IMR-90 (cell line): Measurements from ENCODE around the gene NTRK2. TPM values are rescaled to one million over a fixed set of nuclear protein-coding genes. Genes with fewer than 3 reads are reported as not detected.

ENCODE experiments used
- ATAC-seq: fragments of 200-7000 bp; cut with Tn5 transposase; 2 replicates; pipeline ENCODE4 v1.9.1; 2020; ENCODE audit warnings: low read depth, mild to moderate bottlenecking, moderate library complexity
- BruUV-seq: library from RNA; stranded (reverse); fragments of 400-500 nt; replicated peaks from 2 replicates; lab custom pipeline; 2021; lab: Mats Ljungman, UMichigan
- CTCF ChIA-PET: fragments of 300-600 bp; formaldehyde crosslinking; extraction: SDS; loops from one replicate; lab custom pipeline; 2021; ENCODE audit warnings: antibody characterized with exemption; lab: Yijun Ruan, JAX
- POLR2A ChIA-PET: fragments of 300-600 bp; sonication (Branson Sonifier 250); formaldehyde crosslinking; loops from one replicate; lab custom pipeline; 2022; ENCODE audit warnings: antibody characterized with exemption; ENCODE audit not compliant: unreplicated experiment; lab: Charles Lee
- DNase-seq: peaks from one replicate; pipeline ENCODE4 v3.0.0; 2013
- H2AFZ ChIP-seq: replicated peaks from 2 replicates; pipeline ENCODE3; 2013; ENCODE audit warnings: low read length, mild to moderate bottlenecking; ENCODE audit not compliant: poor library complexity
- H2AK5ac ChIP-seq: 2 replicates; pipeline ENCODE4 v1.6.1; 2013; ENCODE audit warnings: low read depth, low read length, inconsistent platforms
- H2AK9ac ChIP-seq: replicated peaks from 2 replicates; pipeline ENCODE3; 2013; ENCODE audit warnings: mild to moderate bottlenecking, low read depth, low read length, moderate library complexity; ENCODE audit not compliant: poor library complexity
- H2BK120ac ChIP-seq: 2 replicates; pipeline ENCODE4 v1.6.1; 2013; ENCODE audit warnings: low read depth, low read length, inconsistent platforms
- H2BK15ac ChIP-seq: 3 replicates; pipeline ENCODE4 v1.6.1; 2013; ENCODE audit warnings: low read depth, low read length, inconsistent platforms
- H2BK20ac ChIP-seq: 2 replicates; pipeline ENCODE4 v1.6.1; 2013; ENCODE audit warnings: low read depth, mild to moderate bottlenecking, inconsistent platforms, low read length, moderate library complexity
- H2BK5ac ChIP-seq: 2 replicates; pipeline ENCODE4 v1.6.1; 2013; ENCODE audit warnings: mild to moderate bottlenecking, low read depth, low read length, inconsistent platforms; ENCODE audit not compliant: poor library complexity, severe bottlenecking
- H3K14ac ChIP-seq: replicated peaks from 2 replicates; pipeline ENCODE4 v1.6.1; 2013; ENCODE audit warnings: low read depth, low read length, inconsistent platforms
- H3K18ac ChIP-seq: 2 replicates; pipeline ENCODE4 v1.6.1; 2013; ENCODE audit warnings: low read depth, low read length, control low read depth
- H3K23ac ChIP-seq: 2 replicates; pipeline ENCODE4 v1.6.1; 2013; ENCODE audit warnings: low read depth, low read length, inconsistent platforms
- H3K27ac ChIP-seq: 2 replicates; pipeline ENCODE4 v1.5.1; 2013; ENCODE audit warnings: mild to moderate bottlenecking, control low read depth, low read length; ENCODE audit not compliant: insufficient read depth
- H3K27me3 ChIP-seq: 2 replicates; pipeline ENCODE4 v1.6.1; 2013; ENCODE audit warnings: low read length; ENCODE audit not compliant: control insufficient read depth, insufficient read depth
- H3K36me3 ChIP-seq: 2 replicates; pipeline ENCODE4 v1.6.1; 2013; ENCODE audit warnings: low read length, mixed read lengths; ENCODE audit not compliant: control insufficient read depth, insufficient read depth
- H3K4ac ChIP-seq: 2 replicates; pipeline ENCODE4 v1.6.1; 2013; ENCODE audit warnings: low read depth, low read length, inconsistent platforms
- H3K4me1 ChIP-seq: 2 replicates; pipeline ENCODE4 v1.6.1; 2013; ENCODE audit warnings: low read length, mixed read lengths; ENCODE audit not compliant: control insufficient read depth, insufficient read depth
- H3K4me2 ChIP-seq: 2 replicates; pipeline ENCODE4 v1.6.1; 2013; ENCODE audit warnings: low read depth, mild to moderate bottlenecking, control low read depth, low read length, moderate library complexity
- H3K4me3 ChIP-seq: 2 replicates; pipeline ENCODE4 v1.5.1; 2013; ENCODE audit warnings: low read depth, mild to moderate bottlenecking, control low read depth, low read length, moderate library complexity; ENCODE audit not compliant: insufficient read depth
- H3K56ac ChIP-seq: 2 replicates; pipeline ENCODE4 v1.6.1; 2013; ENCODE audit warnings: low read length, inconsistent platforms; ENCODE audit not compliant: insufficient read depth; ENCODE audit errors: extremely low read depth
- H3K79me1 ChIP-seq, 2 experiments: 2 replicates each; pipeline ENCODE4 v1.6.1; 2013; ENCODE audit warnings: low read length in 2 of 2, inconsistent platforms in 1 of 2, low read depth in 1 of 2
- H3K9ac ChIP-seq: 2 replicates; pipeline ENCODE4 v1.6.1; 2013; ENCODE audit warnings: low read depth, low read length, control low read depth
- H3K9me1 ChIP-seq: 2 replicates; pipeline ENCODE4 v1.6.1; 2013; ENCODE audit warnings: low read length, inconsistent platforms; ENCODE audit not compliant: insufficient read depth
- H3K9me3 ChIP-seq: 2 replicates; pipeline ENCODE4 v1.6.1; 2013; ENCODE audit warnings: low read length; ENCODE audit not compliant: control insufficient read depth, insufficient read depth
- H4K20me1 ChIP-seq: 2 replicates; pipeline ENCODE4 v1.6.1; 2013; ENCODE audit warnings: low read length, inconsistent platforms; ENCODE audit not compliant: insufficient read depth
- H4K5ac ChIP-seq: 2 replicates; pipeline ENCODE4 v1.6.1; 2013; ENCODE audit warnings: mild to moderate bottlenecking, low read depth, low read length, control low read depth
- H4K8ac ChIP-seq, 2 experiments: 2 replicates each; pipeline ENCODE4 v1.6.1; 2013; ENCODE audit warnings: low read depth in 2 of 2, low read length in 2 of 2, control low read depth in 1 of 2, inconsistent platforms in 1 of 2
- H4K91ac ChIP-seq: 2 replicates; pipeline ENCODE4 v1.6.1; 2013; ENCODE audit warnings: low read depth, low read length, inconsistent platforms; ENCODE audit not compliant: insufficient read depth
- BHLHE40 ChIP-seq: fragments of 150-350 bp; IDR thresholded peaks from 2 replicates; pipeline ENCODE4 v1.6.1; 2016; ENCODE audit warnings: mild to moderate bottlenecking, low read depth, low read length
- CEBPB ChIP-seq: IDR thresholded peaks from 2 replicates; pipeline ENCODE4 v1.6.1; 2012; ENCODE audit warnings: low read depth, low read length, improper control_type of control experiment
- CHD1 ChIP-seq: IDR thresholded peaks from 2 replicates; pipeline ENCODE4 v1.6.1; 2012; ENCODE audit warnings: low read depth, low read length, improper control_type of control experiment
- ELK1 ChIP-seq: fragments of 150-350 bp; IDR thresholded peaks from 2 replicates; pipeline ENCODE4 v1.6.1; 2016; ENCODE audit warnings: low read depth, mild to moderate bottlenecking, low read length, moderate library complexity, borderline replicate concordance
- MAFK ChIP-seq: IDR thresholded peaks from 2 replicates; pipeline ENCODE4 v1.6.1; 2012; ENCODE audit warnings: low read depth, low read length, improper control_type of control experiment
- MAZ ChIP-seq: IDR thresholded peaks from 2 replicates; pipeline ENCODE4 v1.6.1; 2012; ENCODE audit warnings: low read depth, mild to moderate bottlenecking, low read length, improper control_type of control experiment, moderate library complexity, borderline replicate concordance
- MXI1 ChIP-seq: IDR thresholded peaks from 2 replicates; pipeline ENCODE4 v1.6.1; 2012; ENCODE audit warnings: low read depth, mild to moderate bottlenecking, low read length, moderate library complexity, borderline replicate concordance
- NFE2L2 ChIP-seq: fragments of 150-350 bp; IDR thresholded peaks from 2 replicates; pipeline ENCODE4 v1.6.1; 2016; ENCODE audit warnings: low read depth, mild to moderate bottlenecking, low read length
- RAD21 ChIP-seq: IDR thresholded peaks from 2 replicates; pipeline ENCODE4 v1.6.1; 2012; ENCODE audit warnings: low read length, improper control_type of control experiment
- RCOR1 ChIP-seq: IDR thresholded peaks from 2 replicates; pipeline ENCODE4 v1.6.1; 2012; ENCODE audit warnings: mild to moderate bottlenecking, low read length, improper control_type of control experiment; ENCODE audit not compliant: insufficient replicate concordance
- RFX5 ChIP-seq: IDR thresholded peaks from 2 replicates; pipeline ENCODE4 v1.8.0; 2012; ENCODE audit warnings: low read depth, mild to moderate bottlenecking, low read length, moderate library complexity
- SMC3 ChIP-seq: fragments of 150-350 bp; IDR thresholded peaks from 2 replicates; pipeline ENCODE4 v1.6.1; 2016; ENCODE audit warnings: low read depth, mild to moderate bottlenecking, antibody characterized with exemption, low read length, moderate library complexity
- USF2 ChIP-seq: fragments of 150-350 bp; IDR thresholded peaks from 2 replicates; pipeline ENCODE4 v1.6.1; 2017; ENCODE audit warnings: mild to moderate bottlenecking, antibody characterized with exemption, low read length, low read depth
- WGBS, 2 experiments: methylation state at CpG; one replicate each; pipeline versions ENCODE4 v1.1.5 to v1.1.7; 2013; ENCODE audit warnings: missing lambda C conversion rate in 2 of 2; ENCODE audit not compliant: insufficient read length in 1 of 2; ENCODE audit errors: extremely low coverage in 2 of 2; 5-methylcytosine and 5-hydroxymethylcytosine counted together
- dilution Hi-C: fragments of 300-500 bp; cut with HindIII; formaldehyde crosslinking; loops from one replicate; pipeline ENCODE4 v1.14.3; 2018; ENCODE audit warnings: low sequenced_read_pairs; ENCODE audit not compliant: unreplicated experiment
- in situ Hi-C: fragments of 300-500 bp; cut with MboI; formaldehyde crosslinking; loops from 3 replicates; pipeline ENCODE4 v1.14.3; 2019; ENCODE audit warnings: low sequenced_read_pairs, inconsistent platforms, mixed read lengths
- intact Hi-C: fragments of 100-400 bp; cut with micrococcal nuclease; formaldehyde crosslinking; loops from 2 replicates; pipeline ENCODE4 v1.10.0; 2022
- polyA plus RNA-seq, 3 experiments: library from polyadenylated mRNA; depleted of rRNA; stranded (reverse); fragments of >200 nt; gene quantifications; 2 replicates each; pipeline ENCODE4 v1.2.3, GENCODE V29; 2012; ENCODE audit warnings: low replicate concordance in 1 of 3
- total RNA-seq: library from RNA; depleted of rRNA; stranded (reverse); fragments of >200 nt; gene quantifications from 2 replicates; pipeline ENCODE4 v1.2.3, GENCODE V29; 2012
- TF ChIP-seq, protein P1 (sequence below): conservative IDR thresholded peaks from 2 replicates; pipeline ENCODE4 v1.5.1; 2012; ENCODE audit warnings: mild to moderate bottlenecking, low read depth, low read length, improper control_type of control experiment

NTRK2 gene
- total and polyA plus RNA-seq, 2 of the 4 experiments (the other 2 are of a cell fraction): under 0.01 to 0.02 TPM

DNA sequence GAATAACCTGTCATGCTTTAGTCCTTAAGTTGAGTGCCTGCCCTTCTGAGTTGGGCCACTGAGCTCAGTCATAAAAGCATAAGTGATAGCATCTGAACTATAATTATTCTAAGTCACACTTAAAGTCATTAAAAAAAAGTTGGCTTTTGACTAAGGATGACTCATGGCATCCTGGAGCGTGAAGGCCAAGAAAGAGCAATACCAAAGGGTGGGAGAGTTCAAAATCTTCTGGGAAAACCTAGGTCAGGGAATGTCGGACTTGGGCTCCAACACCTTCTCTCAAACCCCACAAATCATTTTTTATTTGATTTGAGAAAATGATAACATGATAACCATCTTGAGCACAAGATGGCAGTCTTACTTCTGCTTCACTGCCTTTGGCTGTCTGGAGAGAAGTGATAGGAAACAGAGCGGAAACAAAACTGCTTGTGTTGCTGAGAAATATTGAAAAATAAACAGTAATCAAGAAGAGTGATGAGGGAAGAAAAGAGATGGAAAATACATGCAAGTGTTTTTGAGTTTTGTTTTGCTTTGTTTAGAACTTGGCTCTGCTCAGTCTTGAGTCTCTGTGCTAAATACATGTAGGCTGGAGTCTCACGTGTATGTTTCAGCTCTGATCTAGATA lies 16.9 kb upstream of the NTRK2 start:
- Histone ChIP-seq H3K36me3 (no peaks in the 10 kb centered on the region), H3K14ac (no peak overlapping the region), H3K79me1 (no peaks in the 10 kb centered on the region), H4K5ac (no peak overlapping the region), H3K4me3 (no peak overlapping the region), H2BK15ac (no peak overlapping the region), H2AK9ac (no peak overlapping the region), H4K91ac (no peak overlapping the region), H2AFZ (no peak overlapping the region), H3K4me1 (no peaks in the 10 kb centered on the region), H2BK20ac (no peak overlapping the region), H2BK5ac (no peak overlapping the region), H3K18ac (no peak overlapping the region), H3K56ac (no peak overlapping the region), H3K9me1 (no peaks in the 10 kb centered on the region), H2BK120ac (no peak overlapping the region), H3K27ac (no peak overlapping the region), H4K20me1 (no peaks in the 10 kb centered on the region), H3K4me2 (no peak overlapping the region), H3K9ac (no peak overlapping the region), H4K8ac (no peak overlapping the region), H3K27me3 (no peaks in the 10 kb centered on the region), H2AK5ac (no peak overlapping the region), H3K9me3 (peaks cover 6% of the 10 kb centered on the region; the same call in 1 of the 2 replicates), H3K23ac (no peak overlapping the region), H3K4ac (no peak overlapping the region)
- CTCF ChIA-PET: no interaction called here
- TF ChIP-seq RCOR1 (no peak), SMC3 (no peak), NFE2L2 (no peak), MAFK (no peak), RAD21 (no peak), CEBPB (no peak), MAZ (no peak), CHD1 (no peak), MXI1 (no peak), ELK1 (no peak), USF2 (no peak), RFX5 (no peak), BHLHE40 (no peak)
- TF ChIP-seq, protein P1, sequence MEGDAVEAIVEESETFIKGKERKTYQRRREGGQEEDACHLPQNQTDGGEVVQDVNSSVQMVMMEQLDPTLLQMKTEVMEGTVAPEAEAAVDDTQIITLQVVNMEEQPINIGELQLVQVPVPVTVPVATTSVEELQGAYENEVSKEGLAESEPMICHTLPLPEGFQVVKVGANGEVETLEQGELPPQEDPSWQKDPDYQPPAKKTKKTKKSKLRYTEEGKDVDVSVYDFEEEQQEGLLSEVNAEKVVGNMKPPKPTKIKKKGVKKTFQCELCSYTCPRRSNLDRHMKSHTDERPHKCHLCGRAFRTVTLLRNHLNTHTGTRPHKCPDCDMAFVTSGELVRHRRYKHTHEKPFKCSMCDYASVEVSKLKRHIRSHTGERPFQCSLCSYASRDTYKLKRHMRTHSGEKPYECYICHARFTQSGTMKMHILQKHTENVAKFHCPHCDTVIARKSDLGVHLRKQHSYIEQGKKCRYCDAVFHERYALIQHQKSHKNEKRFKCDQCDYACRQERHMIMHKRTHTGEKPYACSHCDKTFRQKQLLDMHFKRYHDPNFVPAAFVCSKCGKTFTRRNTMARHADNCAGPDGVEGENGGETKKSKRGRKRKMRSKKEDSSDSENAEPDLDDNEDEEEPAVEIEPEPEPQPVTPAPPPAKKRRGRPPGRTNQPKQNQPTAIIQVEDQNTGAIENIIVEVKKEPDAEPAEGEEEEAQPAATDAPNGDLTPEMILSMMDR: no peak
- no peak for ATAC-seq
- no TSS peak for BruUV-seq
- WGBS, 2 experiments: no CpG with 5 or more reads among the region's 4 CpGs
- no peak for DNase-seq
- POLR2A ChIA-PET: no interaction called here
- dilution Hi-C loops: no loop called here
- in situ Hi-C loops: no loop called here
- intact Hi-C loops: no loop called here
